Stimulated activated CD4-positive, alpha-beta T cell treated with anti-CD3 and anti-CD28 coated beads, Interleukin-4, amount 100 ng/mL, for 4 hours (primary cell): Measurements from ENCODE around the gene KLHL29.

Experiments used
- DNase-seq, 2 experiments: peaks; one replicate each; pipeline ENCODE4 v3.0.0-alpha.2; 2020

The KLHL29 gene

DNA sequence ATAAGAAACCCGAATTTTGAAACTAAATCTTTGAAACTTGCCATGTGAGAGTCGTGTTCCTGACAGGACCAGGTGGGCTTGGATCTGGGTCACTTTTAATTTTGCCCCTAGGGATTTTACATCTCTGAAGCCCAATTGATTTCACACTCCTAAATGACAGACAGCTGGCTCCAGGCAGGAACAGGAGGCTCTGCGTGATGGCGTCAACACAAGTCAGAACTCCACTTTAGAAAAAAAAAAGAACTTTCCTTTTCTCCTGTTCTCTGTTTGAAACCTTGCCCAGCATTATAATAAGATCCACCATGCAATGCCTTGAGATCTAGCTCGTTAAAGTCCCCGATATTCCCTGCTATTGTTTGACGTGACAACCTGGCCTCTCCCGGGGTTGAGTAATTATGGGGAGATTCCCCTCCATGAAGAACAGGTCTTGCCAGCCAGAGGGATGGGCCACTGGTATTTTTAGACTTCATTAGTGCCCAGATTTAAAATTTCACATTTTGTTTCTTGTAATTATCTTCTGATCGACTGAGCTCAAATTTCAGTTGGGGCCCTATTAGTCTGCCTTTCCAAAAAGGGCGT lies 260.3 kb downstream of the KLHL29 start:
- no peak for DNase-seq

DNA sequence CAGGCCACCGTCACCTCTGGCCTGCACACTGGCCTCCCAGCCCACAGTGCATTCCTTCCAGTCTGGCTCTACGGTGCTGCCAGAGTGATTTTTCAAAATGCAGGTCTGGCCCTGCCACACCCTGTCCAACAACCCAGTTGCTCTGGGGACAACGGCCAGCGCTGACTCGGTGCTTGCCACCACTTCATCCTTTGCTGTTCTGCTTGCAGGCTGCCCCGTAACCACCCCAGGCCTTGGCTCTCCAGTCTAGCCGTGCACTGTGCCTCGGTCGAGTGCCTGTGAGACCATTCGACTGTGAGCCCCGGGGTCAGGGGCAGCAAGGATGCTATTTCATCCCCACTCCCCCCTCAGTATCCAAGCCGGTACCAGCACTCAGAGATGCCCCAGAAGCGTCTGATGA lies 262.6 kb downstream of the KLHL29 start:
- DNase-seq = no peak

DNA sequence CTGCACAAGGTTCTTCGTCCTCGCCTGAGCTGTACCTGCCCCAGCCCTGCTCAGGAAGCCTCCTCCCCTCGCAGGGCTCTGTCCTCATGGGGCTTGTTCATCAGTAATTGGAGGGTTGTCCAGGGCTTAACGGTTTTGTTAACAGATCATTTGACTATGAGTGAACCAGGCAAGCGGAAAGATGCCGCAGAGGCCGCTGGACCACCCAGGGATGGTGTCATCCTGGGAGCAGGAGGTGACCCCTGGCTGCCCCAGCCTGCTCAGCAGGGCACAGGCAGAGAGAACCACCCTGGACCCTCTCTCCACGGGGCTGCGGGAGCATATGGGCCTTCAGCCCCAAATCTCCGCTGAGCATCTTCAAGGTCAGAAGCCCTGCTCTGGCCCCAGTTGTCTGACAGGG lies 264.3 kb downstream of the KLHL29 start:
- DNase-seq = no peak

DNA sequence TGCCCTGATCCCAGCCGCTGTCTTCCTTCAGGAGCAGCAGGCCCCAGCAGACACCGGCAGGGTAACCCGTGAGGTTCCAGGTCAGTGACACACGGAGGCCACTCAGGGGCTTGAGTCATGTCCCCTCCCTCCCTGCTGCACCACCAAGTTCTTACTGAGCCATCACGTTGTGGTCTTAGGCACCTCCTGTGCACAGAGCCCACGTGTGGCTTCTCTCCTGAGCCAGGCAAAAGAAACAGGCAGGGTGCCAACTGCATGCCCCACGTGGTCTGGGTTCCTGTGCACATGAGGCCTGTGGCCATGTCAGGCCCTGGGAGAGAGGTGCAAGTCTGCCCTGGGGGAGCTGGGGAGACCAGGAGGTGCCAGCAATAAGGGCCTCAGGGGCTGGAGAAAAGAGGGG lies 264.8 kb downstream of the KLHL29 start:
- DNase-seq = no peak

DNA sequence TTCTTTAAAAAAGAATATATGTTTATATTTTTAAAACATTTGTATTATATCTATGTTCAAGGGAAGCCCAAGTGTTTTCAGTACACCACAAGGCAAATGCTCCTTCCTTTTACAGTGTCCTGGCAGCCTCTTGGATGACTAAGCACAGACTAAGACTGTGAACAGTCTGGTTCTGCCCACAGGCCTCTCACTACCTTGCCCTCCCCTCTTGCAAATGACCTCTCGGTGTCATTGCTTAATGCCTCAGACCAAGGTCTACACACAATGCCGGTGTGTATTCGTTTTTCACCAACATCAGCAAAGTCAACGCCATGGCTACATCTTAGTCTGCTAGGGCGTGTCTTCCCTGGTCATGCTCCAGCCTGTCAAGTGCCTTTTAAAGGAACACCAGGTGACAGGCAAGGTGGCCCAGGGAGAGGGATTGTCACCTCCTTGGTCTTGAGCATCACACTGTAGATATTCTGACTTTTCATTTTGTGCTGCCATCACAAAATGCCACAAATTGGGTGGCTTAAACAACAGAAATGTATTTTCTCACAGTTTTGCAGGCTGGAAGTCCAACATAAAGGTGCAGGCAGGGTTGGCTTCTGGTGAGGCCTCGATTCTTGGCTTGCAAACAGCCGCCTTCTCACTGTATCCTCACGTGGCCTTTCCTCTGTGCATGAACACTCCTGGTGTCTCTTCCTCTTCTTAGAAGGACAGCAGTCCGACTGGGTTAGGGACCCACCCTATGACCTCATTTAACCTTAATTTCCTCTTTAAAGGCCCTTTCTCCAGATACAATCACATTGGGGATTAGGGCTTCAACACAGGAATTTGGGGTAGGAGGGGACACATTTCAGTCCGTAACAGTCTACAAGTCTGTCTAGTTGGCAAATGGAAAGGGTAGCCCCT lies 266.5 kb downstream of the KLHL29 start:
- DNase-seq = no peak

DNA sequence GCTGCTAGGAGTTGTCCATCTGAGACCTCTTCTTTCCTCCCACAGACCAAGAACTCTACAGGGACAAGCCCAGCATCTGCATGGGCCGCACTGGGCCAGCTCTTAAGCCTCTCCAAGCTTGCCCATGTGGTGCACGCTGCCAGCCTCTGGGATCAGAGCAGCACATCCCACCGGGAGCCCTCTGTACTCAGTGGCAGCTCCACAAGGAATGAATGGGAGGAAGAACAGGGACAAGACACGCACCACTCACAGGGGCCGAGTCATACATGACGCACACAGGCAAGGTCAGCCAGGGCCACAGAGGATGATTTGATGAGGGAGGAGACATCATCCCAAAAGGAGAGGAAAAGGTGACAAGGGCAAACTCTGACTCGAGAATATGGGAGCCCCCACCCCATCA lies 268.3 kb downstream of the KLHL29 start:
- no peak for DNase-seq

DNA sequence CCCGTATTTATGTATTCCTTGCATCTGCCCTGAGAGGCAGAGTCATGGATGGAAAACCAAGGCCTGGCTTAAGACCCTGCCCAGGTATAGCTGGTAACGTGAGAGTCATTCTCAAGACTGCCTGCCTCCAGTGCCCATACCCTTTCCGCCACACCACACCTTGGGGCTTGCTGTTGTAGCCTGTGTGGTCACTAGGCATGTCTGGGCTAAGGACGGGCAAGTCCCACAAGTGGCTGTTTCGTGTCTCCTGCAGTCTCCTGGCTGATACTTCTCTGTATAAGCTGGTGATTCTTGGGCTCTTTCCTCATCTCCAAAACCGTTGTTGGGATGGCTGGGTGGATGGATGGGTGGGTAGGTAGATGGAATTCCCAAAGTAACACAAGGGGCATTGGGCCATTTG lies 269.8 kb downstream of the KLHL29 start:
- DNase-seq = no peak

DNA sequence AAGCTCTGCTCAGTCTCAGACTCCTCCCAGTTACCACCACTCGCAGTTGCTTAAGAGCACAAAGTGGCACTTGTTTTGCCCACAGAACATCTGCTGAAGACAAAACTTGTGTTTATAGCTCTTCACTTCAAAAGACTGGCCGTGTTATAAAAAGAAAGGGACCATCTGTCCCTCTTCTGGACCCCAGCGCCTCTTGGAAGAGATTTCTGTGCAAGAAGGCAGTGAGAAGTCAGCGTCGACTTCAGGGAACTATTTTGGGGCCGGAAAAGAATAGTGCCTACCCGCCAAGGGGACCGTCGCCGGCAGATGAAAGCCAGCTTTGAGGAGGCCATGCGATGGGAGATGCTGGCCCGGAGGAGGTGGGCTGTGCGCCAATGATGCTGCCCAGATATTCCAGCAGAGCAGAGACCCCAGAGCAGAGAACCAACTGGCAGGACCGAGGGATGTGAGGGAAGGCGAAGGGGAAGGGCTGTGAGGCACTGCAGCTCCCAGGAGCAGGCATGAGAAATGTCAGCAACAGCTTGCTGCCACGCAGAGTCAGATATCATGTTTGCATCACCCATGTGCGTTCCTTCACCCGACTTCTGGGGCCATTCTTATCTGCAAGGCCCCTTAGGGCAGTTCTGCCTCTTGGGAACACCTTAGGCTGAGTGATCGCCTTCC lies 271.1 kb downstream of the KLHL29 start:
- no peak for DNase-seq

DNA sequence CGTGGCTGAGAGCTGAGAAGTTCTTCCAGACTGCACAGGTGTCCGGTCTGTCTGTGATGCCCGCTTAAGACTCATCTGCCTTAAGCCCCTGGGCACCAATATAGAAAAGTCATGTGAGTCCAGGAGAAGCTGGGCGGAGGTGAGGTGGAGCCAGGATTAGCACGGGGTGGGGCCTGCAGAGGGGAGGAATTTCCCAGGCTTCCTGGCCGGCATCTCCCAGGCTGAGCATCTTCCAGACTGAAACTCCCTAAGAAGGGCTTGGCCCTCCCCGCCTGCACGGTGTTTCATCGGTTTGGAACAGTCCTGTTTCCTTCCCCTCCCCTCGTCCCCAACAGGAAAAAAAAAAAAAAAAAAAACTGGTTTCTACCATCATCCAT lies 271.6 kb downstream of the KLHL29 start:
- no peak for DNase-seq

DNA sequence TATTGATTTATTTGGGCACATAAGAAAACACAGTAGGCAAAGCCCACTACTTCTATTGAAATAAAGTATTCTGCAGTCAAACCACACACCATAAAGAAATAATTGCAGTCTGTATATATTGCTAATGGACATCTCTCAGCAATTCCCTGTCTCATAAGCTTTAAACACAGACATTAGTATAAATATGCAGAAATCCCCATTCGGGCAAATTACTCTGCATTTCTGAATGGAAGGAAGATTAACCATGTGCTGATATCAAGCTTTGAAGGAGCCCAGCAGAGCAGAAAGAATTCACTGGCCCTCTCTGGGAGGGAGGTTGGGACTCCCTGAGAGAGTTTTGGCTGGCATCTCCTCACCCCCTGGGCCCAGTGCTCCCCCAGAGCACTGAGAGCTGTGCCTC lies 272.4 kb downstream of the KLHL29 start:
- no peak for DNase-seq

DNA sequence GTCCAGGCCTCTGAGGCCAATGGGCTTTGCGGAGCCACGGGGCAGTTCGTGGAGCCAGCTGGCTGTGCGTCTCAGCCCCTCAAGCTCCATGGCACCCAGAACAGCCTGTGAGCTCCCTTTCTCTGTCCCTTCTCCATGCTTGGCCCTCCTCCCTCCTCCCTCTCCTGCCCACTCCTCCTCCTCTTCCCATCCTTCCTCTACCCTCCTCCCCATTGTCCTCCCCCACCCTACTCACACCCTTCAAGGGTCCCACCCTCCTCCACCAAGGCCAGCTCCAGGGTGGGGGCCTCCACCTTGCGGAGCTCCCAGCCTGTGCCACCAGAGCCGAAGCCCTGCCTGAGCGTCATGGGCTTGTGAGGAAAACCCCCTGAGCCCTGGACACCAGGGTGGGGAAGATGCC lies 273.0 kb downstream of the KLHL29 start:
- DNase-seq = no peak

DNA sequence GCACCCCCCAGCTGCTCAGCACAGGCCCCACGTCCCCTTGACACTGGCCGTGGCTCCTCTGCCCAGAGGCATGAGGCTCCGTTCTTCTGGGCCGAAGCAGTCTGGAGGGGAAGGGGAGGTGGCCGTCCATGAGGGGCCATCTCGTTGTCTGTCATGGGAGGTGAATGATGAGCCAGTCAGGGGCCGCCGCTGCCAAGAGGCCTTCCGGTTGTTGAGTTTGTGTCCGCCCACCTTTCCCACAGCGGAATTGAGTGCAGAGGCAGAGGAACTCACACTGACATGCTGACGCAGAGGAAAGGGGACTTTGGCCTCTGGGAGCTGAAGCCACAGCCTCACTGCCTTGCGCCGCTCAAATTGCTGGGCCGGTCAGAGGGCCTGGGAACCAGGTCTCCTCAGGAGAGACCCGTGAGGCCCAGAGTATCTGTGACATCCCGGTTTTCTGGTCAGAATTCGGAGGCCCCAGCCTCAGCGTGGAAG lies 273.5 kb downstream of the KLHL29 start:
- peak in 1 of 2 experiments; percentile 6 for DNase-seq

DNA sequence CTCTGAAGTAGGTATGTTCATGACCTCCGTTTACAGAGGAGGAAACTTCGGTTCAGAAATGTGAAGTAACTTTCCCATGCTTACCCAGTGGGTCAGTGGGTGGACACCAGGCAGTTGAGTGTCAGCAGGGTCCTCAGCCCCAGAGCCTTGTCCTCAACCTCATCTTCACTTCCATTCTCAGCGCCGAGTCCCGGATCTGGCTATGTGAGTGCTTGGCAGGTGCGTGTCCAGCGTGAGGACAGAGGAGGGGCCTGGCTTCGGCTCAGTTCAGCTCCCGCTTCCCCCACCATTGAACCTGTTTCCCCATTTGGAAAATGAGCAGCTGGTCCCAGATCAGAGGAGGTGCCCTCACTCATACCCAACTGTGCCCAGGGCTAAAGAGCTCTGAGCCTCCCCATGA lies 274.3 kb downstream of the KLHL29 start:
- DNase-seq = no peak

DNA sequence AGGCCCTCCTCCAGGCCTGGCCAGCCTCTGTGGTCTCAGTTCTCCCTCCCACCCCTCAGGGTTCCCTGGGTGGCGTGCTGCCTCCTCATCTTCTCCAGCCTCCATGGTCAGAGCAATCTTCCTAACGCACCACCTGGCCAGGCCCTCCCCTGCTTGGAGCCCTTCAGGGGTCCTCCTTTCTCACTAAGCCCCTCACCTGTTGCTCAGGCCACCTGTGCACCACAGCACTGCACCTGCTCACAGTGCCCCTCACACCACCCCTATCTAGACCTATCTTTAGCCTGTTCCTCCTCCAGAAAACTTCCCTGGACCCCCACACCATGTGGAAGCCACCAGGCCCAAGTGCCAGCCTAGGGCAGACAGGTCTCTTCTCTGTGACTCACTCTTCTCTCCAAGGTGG lies 274.8 kb downstream of the KLHL29 start:
- no peak for DNase-seq

DNA sequence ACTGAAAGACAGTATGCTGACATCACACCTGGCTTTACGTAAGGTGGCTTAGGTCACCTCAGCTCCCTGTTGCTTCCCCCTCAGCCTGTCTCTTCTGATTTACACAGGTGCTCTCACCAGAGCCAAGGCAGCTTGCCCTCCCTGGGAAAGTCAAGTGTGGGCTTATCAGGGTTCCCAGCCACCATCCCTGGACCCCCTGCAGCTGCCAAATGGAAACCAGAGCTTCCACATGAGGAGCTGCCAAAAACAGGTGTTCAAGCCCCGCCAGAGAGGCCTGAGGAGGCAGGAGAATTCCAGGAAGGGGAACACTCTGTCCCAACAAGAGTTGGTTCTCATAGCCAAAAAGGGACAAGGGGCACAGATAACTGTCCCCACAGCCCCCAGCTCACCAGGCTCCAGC lies 275.3 kb downstream of the KLHL29 start:
- no peak for DNase-seq

DNA sequence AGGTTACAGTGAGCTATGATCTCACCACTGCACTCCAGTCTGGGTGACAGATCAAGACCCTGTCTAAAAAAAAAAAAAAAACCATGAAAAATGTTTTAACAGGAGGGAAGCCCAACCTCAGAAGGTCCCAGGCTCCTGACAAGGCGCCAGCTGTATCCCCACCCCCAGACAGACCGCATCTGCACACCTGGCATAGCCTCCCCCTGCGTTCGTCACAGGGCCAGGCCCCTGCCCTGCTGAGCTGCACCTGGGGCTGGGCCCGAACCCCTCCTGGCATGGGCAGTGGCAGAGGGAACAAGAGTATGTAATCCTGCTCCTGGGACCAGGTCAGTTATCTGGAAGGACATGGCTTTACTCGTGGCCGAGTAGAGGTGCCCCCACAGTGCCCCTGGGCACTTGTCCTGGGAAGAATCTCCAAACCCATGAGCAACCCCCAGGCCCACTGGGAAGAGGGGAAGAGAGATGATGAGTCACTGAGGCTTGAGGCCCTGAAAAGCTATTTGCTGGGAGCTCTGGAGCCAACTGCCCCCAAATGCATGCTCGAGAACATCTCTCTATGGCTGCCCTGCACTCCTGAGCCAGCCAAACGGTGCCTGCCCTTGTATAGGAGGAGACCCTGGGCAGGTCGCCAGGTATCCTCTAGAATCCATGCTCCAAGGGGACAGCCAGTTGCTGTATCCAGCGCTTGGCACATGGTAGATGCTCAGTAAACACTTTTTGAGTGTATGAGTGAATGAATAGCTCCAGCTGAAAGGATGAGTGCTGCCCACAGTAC lies 276.5 kb downstream of the KLHL29 start:
- no peak for DNase-seq

DNA sequence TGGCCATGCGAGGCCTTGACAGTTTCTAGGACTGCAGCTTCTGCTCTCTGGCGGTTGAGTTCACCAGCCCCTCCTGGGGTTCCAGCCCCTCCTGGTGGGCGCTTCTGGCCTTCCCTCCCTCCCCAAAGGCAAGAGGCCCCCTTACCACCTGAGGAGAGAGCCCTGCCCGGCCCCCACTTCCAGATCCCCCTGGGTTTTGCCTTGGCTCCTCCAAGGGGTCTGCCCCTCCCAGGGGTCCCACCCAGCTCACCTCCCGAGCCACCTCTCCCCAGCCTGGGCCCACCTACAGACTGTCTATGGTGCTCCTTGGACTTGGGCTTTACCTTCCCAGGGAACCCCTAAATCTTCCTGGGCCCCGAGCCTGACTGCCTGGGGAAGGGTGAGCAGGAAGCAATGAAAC lies 277.5 kb downstream of the KLHL29 start:
- no peak for DNase-seq

DNA sequence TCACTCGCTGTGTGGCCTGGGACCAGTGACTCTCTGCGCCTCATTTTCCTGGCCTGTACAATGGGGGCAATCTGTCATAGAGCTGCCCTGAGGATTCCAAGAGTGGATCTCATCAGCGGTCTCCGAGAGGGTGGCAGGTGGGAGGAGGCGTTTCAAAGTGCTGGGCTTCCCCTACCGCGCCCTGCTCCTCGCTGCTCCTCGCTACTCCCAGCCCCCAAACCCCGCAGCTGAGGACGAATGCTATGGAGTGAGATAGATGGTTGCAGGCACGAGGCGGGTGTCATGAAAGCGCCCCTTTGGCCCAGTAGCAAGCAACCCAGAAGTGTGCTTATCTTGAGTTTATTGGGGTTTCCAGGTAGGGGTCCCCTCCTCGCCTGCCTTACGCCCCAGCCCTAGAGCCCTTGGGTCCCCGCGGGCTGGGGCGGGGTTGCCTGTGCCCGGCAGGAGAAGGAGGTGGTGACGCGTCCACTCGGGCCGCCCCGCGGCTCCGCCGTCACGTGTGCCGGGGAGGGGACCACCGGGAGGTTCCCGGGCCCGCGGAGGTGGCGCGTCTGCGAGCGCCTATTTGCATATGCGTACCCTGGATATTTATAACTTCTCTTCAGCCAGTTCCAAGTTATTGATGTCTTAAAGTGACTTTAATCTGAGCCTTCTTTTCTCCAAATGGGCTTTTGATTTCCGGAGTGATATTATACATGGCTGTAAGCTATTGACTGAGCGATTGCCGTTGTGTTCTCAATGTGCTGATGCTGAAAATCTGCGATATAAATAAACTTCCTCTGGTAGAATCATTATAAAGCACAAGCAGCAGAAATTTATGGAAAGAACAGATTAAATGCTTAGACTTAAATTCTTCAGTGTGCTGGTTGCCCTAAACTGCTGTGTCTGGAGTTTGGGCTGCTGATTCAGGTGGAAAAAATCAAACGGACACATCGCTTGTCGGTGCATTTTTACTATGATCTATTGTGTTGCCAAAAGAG lies 278.3 kb downstream of the KLHL29 start:
- DNase-seq = no peak

DNA sequence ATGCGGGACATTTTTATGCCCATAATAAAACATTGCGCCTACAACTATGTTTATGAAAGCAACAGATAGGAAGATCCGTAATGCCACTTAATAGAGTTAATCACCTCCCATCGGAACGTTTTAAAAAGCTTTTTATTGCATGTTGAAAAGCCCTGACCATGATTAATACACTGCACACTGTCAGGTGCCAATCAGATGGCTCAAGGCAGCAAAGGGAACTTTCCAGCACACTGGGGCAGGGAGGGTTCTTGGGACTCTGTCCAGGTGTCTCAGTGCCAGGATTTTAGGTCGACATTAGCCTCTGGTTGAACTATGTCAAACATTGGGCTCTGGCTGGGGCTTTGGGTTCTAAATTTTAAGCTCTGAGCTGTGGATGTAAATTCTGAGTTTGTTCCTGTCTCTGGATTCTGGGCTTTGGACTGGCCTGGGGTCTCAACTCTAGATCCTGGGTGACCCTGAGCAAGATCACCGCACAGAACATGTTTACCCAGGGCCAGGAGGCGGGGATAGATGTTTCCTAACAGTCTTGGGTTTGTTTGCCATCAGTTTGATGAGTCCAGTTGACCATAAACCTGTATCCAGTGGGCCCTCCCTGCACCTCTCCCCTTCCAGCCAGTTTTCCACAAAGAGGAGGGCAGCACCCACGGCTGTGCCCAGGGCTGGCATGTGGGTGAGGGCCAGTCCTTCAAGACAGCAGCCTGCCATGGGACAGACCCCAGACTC lies 279.2 kb downstream of the KLHL29 start:
- no peak for DNase-seq

DNA sequence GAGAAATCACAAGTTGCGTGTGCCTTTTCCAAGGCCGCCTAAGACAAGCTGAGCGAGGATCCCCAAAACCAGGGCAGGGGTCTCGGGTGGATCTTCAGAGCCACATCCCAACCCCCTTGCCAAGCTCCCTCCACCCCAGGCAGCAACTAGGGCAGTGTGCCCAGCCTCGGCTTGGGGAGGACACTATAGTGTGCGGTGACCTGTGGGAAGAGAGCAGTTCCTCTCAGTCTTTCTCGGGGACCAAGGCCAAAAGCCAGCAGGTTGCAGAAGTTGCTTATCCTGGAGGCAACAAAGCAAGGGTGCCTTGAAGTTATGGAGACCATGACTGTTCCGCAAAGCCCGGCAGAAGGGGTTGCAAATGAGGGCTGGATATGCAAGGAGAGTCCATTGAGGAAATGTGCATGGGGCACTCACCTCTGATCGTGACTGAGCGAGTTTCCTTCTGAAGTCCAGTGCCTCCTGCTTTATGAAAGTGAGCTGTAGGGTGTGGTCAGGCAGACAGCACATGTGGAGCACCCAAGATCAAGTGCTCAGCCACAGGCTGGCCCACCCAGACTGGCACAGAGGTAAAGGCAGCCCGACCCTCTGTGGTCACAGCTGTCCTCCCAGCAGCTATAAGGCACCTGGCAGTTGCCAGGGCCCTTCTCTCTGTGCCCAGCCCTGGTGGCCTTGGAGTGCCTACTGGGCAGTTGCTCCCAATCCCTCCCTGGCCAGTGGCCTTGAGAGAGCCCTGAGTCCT lies 281.4 kb downstream of the KLHL29 start:
- no peak for DNase-seq

DNA sequence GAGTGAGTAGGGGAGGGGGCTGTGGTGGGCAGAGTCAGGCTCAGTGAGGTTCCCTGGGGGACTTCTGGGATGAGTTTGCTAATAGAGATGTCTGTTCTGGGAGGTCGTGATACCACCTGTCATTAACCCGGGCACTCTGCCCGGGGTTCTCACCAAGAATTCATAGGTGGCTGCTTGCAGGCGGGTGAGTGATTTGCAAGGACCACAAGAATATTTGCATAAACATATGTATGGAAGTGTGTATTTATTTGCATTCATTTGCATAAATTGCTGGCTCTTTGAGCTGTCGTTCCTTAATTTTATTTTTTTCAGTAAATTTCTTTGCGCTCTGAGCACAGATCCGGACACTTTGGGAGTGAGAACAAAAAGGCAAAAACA lies 282.0 kb downstream of the KLHL29 start:
- DNase-seq = no peak
